ENCODE measurements around the gene MKS1. TPM values are rescaled to one million over a fixed set of nuclear protein-coding genes. Genes with fewer than 3 reads are reported as not detected.
A peak's percentile ranks its signal among the peaks of the same experiment; 100 is the strongest.

MKS1 gene
- total RNA-seq, 2 donors from 2014 or later: 12.5 to 15.0 TPM

DNA sequence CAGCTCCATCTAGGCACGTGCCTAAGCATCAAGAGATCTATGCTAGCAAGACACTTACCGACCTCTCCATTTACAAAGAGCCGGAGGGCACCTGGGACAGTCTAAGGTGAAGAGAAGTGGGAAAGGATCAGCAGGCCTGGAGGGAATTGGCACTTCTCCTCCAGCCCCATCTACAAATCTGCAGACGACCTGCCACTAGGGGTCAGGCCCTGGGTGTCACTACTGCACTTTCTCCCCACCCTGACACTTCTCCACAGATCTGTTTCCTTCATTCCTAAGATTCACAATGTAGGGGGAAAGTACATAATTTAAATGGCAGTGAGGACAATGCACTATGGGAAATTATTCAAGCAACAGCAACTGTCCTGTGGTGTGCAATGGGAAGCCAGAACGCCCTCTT lies 8.1 kb downstream of the MKS1 start:
- intact Hi-C loops (cut with DNase I, micrococcal nuclease): no loop called here
- DNase-seq: no peak
- no peak for ATAC-seq

DNA sequence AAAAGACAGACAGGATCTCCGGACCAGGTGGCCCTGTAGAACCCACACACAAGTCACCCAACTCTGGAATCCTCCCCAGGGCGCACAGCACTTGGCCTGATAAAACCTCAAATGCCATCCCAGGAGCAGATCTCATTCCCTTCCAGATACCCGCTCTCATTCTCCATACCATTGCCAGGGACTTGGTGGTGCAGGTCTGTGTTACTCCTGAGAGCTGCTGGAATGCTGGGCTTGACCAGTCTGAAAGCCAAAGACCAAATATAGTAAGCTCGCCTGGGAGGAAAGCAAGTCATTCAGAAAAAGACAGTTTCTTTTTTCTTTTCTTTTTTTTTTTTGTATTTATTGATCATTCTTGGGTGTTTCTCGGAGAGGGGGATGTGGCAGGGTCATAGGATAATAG lies 10.7 kb downstream of the MKS1 start:
- ATAC-seq (no peak), DNase-seq (no peak)
- intact Hi-C loops (cut with DNase I, micrococcal nuclease): no loop called here

DNA sequence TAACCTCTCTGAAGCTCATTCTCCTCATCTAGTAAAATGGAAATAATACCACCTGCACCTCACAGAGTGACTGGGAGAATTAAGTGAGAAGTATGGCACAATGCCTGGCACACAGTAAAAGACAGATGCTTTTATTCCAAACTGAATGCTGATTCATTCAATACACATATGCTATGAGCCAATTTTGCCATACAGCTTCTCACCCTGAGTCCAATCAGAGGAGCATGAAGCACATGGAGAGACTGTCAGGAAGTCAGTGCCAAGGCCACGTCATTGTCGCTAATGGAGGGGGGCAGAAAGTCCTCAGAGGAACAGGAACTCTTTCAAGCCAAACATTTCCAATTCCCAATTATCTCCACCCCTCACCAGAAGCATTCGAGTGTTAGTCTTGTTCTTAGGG lies 11.6 kb downstream of the MKS1 start:
- no peak for DNase-seq
- intact Hi-C loops (cut with DNase I, micrococcal nuclease): no loop called here
- ATAC-seq: no peak

DNA sequence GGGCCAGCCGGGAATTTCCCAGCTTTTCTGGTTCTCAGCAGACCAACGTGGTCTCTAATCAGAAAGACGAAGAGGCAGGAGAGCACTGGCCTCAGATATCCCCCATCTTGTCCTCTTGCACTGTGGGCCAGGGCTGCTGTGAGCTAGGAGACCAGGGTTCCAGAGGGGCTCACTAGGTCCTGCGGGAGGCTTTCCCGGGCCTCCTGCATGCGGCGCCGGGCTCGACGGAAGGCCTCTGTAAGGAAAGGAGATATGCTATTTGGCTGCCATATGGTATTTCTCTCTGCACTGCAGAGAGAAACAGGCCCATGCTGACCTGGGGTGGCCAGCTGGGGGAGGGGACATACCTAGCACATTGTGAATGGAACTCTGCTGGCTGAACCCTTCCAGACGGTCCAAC lies 13.1 kb downstream of the MKS1 start:
- no peak for DNase-seq
- no peak for ATAC-seq
- intact Hi-C loops (cut with DNase I, micrococcal nuclease): no loop called here

DNA sequence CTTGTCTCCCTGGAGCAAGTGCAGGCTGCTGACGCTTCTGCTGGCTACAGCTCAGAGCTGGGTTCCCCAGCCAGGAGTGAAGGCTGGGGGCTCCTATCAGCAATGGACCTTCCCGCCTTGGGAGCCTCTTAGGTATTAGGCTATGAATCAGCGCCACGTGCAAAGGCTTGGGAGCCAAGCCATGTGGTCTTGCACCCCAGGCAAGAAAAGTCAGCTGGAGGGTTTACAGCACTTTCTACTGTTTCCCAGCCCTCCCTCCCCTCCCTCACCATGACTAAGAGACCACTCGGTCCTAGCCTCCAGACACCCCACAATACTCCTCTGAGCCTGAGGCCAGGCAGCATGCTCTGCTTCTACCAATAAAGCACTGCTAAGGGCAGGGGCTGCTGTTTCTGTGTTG lies 14.3 kb downstream of the MKS1 start:
- no peak for ATAC-seq
- no peak for DNase-seq
- intact Hi-C loops (cut with DNase I, micrococcal nuclease): no loop called here

DNA sequence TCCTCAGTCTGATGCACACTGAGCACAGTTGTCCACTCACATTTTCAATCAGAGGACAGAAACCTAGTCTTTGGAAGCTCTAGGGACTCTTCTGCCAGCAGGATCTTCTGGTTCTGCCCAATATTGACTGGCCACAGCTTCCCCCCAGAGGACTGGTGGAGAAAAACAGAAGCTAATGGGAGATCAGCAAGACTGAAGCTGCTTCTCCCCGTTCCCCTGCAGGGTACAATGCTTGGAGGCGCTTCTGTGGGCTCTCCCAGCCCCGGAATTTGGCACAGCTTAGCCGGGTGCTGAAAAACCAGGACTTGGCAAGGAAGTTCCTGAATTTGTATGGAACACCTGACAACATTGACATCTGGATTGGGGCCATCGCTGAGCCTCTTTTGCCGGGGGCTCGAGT lies 16.2 kb downstream of the MKS1 start:
- DNase-seq: no peak
- intact Hi-C loops (cut with DNase I, micrococcal nuclease): no loop called here
- no peak for ATAC-seq

DNA sequence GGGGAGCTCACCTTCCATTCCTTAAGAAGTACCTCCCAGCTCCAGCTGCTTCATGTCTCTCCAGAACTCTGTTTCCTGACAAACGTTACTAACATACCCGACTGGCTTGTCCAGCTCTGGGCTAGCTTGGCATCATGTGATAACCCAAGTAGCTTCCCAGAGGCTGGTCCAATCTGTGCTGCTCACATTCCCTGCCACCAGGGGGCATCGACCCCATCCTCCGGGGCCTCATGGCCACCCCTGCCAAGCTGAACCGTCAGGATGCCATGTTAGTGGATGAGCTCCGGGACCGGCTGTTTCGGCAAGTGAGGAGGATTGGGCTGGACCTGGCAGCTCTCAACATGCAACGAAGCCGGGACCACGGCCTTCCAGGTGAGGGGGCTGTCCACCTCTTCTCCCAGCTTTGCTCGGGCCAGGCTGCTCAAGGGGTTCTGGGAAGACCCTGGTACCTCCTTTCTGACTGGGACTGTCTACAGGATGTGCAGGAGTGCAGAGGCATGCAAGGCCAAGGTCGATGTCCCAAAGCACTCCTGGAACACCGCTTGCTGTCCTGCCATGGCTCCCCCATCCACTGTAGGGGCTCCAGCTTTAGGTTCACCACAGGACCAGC lies 18.9 kb downstream of the MKS1 start:
- ATAC-seq (peak; percentile 59), DNase-seq (peak in 1 of 2 donors; percentile 48)
- intact Hi-C loops (cut with DNase I, micrococcal nuclease): no loop called here

DNA sequence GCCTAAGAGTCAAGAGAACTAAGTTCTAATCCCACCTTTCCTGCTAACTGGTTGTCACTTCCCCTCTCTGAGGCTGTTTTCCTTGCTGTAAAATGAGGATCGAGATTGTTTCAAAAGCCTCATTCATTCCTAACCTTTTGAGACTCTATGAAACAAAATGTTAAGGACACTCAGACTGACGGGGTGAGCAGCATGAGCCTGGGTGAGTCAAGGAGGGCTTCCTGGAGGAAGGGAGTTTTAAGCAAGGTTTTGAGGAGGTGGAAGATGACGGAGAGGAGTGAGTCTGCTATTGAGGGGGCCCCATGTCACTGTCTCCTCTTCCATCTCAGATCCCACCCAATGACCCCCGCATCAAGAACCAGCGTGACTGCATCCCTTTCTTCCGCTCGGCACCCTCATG lies 22.4 kb downstream of the MKS1 start:
- DNase-seq (no peak), ATAC-seq (no peak)
- intact Hi-C loops (cut with DNase I, micrococcal nuclease): no loop called here

DNA sequence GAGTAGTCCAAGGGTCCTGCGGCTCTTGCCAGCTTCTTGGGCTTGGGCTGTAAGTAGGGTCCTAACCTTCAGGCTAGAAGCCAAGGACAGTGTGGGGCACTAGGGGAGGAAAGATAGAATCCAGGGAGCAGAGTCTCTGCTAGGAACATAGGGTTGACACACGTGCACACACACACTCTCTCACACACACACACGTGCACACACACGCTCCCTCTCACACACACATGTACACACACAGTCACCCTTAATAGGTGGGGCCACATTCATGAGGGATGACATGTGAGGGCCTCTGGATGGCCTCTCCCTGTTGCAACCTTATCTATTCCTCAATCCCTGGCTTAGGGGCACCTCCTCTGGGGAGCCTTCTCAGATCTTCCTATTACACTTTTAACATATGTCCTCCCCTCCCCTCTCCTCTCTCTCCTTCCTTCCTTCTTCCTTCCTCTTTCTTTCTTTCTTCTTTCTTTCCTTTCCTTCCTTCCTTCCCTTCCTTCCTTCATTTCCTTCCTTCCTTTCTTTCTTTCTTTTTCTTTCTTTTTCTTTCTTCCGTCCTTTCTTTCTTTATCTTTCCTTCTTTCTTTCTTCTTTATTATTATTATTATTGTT lies 23.4 kb downstream of the MKS1 start:
- DNase-seq (no peak), ATAC-seq (no peak)
- intact Hi-C loops (cut with DNase I, micrococcal nuclease): no loop called here

DNA sequence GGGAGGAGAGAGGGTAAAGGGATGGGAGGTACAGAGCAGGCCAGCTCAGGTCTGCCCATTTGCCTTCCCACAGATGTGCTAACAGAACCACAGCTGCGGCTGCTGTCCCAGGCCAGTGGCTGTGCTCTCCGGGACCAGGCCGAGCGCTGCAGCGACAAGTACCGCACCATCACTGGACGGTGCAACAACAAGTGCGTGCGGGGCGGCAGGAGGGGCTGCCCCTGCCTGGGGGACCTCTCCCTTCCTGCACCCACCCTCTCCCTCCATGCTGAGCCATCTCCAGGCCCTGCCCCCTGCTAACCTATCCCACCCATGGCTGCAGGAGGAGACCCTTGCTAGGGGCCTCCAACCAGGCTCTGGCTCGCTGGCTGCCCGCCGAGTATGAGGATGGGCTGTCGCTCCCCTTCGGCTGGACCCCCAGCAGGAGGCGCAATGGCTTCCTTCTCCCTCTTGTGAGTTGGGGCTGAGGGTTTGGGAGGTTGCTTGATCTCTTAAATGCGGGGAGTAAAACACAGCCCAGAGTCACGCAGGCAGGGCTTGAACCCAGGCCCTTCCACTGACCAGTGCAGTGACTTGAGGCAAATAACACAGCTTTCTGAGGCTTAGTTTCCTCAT lies 25.3 kb downstream of the MKS1 start:
- ATAC-seq: no peak
- no peak for DNase-seq
- intact Hi-C loops (cut with DNase I, micrococcal nuclease): no loop called here

DNA sequence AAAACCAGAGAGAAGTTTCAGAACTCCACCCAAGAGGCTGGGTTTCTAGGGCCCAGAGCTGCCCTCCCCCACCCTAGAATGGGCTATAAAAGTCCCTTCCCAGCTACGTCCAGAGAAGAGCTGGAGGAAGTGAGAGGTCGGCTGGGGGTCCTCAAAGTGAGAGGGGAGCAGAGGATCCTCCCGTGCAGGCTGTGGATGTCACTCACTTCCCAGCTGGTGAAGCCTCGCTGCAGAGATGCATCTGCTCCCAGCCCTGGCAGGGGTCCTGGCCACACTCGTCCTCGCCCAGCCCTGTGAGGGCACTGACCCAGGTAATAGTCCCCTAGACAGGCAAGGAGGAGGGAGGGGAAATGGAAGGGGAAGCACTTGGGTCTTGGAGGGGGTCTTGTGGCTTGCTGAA lies 26.4 kb downstream of the MKS1 start, which contains the start of gene EPX:
Gene EPX, plus strand, starts transcription at position 115 of the 400 bp plus-strand sequence. Its CDS starts 121 bp downstream, at position 236.
- DNase-seq (no peak), ATAC-seq (no peak)
- intact Hi-C loops (cut with DNase I, micrococcal nuclease): no loop called here

DNA sequence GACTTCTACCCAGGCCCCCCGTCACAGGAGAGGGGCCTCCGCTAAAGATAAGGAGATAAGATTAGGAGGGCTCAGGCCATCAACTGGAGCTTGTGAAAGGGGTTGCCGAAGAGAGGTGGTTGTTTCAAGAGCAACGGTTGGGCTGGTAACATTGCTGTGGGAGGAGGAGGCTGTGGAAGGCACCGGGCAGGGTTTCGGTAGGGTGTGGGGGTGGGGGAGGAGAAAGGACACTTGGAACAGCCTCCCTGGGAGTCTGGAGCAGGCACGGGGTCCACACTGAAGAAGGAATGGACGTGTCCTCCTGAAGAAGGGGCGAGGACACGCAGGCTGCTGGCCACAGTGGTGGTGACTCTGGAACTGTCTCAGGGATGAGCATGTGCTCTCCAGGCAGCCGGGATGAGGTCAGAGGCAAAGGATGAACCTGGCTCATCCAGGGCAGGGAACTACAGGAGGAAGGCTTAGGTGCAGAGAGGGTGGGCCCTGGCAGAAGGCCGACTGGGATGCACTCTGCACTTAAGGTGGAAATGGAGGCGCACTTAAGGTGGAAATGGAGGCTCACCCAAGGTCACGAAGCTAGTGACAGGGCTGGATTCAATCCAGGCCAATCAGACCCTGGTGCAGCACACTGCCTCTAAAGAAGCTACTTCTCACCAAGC lies 27.7 kb downstream of the MKS1 start:
- intact Hi-C loops (cut with DNase I, micrococcal nuclease): no loop called here
- ATAC-seq (no peak), DNase-seq (no peak)

DNA sequence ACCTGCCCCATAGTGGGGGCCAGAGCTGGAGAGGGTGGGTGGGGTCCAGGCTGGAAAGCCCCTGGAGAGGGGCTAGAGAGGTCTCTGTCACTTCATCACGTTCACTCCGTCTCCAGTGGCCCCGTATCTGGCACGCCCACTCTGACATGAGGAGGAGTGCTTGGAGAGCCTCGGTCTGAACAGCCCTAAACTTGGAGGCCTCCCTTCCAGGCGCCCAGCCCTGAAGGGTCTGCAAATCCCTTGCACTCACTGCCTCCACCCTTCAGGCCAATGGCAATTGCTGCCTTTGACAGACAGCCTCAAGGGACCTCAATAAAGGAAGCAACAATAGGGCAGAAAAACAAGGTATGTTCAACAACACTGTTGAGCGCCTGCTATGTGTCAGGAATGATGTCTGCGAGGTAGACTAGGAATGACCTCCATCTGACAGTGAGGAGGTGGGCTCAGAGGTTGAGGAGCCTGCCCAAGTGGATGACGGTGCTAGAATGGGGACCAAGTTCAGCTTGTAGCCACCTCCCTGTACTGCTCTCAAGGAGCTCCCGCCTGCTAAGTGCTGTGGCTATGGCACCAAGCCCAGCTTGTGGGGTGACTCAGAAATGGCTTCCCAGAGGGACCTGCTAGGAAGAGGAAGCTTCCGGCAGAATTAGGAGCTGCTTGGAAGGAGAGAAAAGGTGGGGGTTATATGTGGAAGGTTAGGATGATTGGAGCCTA lies 29.5 kb downstream of the MKS1 start:
- no peak for ATAC-seq
- DNase-seq: no peak

DNA sequence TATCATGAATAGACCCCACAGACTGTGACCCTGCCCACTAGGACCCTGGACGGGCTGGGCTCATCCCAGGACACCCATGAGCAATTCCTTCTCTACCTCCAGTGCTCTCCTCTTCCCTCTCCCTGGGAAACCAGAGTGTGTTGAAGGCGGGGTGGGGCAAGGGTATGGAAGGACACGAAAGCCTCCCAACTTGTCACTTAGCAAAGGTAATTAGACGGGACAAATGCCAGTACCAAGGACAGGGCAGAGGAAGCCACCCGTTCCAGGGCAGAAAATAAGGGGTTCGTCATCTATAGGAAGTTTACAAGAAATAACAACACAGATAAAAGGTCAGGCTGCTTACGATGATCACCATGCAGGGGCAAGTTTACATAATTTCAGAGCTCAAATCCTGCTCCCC lies 31.4 kb downstream of the MKS1 start:
- DNase-seq (no peak), ATAC-seq (no peak)
- intact Hi-C loops (cut with DNase I, micrococcal nuclease): no loop called here

More for the DNA sequence above, 29.5 kb downstream of the MKS1 start:
- intact Hi-C loops (cut with DNase I, micrococcal nuclease): no loop called here

DNA sequence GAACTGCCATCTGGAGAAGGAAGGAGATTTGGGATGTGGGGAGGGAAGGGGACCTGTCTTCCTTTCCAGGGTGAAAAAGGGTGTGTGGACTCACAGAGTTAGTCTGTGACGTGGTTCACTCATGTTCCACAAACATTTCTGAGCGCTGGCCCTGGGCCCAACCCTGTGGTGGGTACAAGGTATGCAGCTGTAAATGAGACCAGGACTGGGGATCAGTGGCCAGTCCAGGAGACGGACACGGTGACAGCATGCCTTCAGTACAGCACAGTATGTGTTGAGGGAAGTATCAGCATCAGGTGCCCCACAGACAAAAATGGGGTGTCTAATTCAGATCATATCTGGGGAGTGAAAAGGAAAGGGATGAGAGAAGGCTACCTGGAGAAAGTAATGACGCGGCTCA lies 32.0 kb downstream of the MKS1 start:
- DNase-seq: no peak
- no peak for ATAC-seq
- intact Hi-C loops (cut with DNase I, micrococcal nuclease): no loop called here

DNA sequence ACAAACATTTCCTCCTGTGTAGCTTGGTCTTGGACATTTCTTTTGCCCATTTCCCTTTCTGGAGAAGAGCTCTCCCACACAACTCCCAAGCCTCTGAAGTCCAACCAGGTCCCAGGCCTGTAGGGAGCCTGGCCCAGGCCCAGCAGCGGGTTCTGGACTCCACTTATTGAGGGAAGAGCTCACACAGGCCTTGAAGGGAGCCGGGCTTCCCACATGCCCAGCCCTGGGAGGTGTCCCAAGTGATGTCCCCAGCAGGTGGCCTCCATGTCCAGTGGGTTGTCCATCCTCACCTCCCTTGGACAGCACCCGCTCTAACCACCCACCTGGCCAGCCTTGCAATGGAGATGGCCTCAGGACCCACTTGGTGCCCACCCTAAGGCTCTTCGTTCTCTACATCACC lies 32.5 kb downstream of the MKS1 start:
- intact Hi-C loops (cut with DNase I, micrococcal nuclease): no loop called here
- ATAC-seq: no peak
- DNase-seq: no peak

DNA sequence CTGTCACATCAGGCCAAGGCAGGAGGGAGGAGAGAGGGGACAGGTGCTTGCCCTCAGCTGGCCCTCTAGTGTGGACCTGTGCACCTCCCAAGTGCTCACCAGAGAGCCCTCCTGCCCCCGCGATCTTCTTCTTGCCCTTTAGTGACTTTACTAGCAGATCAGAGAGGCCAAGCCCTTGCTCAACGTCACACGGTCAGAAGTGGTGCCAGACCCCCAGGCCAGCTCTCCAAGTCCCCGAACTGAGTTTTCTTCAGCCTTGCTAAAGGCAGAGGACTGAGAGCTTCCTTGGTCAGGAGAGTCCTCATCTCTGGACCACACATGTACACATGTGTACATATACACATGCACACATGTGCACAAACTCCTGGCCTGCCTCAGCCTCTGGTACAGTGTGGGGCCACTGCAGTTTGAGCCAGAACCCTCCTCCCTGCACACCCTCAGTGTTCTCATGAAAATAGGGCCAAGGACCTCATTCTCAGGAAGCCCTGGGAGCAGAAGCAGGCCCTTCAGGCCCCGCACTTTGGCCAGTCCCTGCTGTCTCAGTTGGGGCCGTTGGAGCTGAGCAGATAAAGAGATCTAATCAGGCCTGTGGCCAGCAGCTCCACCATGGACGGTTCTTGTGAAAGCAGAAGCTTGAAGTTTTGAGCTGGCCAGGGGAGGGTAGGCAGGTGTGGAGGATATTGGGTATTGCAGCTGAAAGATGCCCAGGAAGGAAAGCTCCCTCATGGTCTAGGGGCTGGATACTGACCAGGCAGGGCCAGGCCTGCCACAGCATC lies 33.9 kb downstream of the MKS1 start:
- intact Hi-C loops (cut with DNase I, micrococcal nuclease): no loop called here
- ATAC-seq: no peak
- DNase-seq: no peak

DNA sequence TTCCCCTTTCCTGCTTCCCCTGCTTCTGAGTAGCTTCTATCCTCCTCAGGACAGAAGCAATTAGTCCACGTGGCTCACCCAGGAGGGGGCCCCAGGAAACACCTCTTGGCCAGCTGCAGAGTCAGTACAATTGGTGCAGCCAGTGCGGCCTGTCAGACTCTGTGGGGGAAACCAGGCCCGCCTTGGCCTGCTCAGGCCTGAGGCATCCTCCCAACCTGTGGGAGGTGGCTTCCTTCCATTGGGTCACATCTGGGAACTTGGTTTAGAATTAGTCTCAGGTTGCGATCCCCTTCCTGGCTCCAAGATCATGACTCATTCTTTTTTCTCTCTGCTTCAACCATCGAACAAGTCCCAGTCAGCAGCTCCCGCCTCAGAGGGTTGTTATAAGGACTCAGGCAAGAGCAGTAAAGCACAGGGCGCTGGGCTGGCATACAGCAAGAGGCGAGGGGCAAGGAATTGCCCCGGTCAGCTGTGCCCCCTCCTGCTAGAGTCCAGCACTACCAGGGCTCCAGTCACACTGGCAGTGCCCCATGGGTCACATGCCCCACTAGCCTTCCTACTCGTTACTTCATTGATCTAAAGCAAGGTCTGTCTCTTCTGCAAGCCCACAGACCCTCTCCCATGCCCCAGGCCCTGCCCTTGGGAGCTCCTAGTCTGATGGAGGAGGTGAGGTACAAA lies 34.6 kb downstream of the MKS1 start:
- DNase-seq: no peak
- intact Hi-C loops (cut with DNase I, micrococcal nuclease): no loop called here
- ATAC-seq: no peak

Measured in left colon (tissue), 2 donors.